HCT116 (cell line): Measurements from ENCODE around the gene LAIR1. TPM values are rescaled to one million over a fixed set of nuclear protein-coding genes. Genes with fewer than 3 reads are reported as not detected.

Experiments used
- ATAC-seq: fragments of 200-7000 bp; cut with Tn5 transposase; 2 replicates; pipeline ENCODE4 v1.9.1; 2020; ENCODE audit warnings: mild to moderate bottlenecking, moderate library complexity
- BruUV-seq: library from RNA; stranded (reverse); fragments of 400-500 nt; replicated peaks from 2 replicates; lab custom pipeline; 2021; lab: Mats Ljungman, UMichigan
- CTCF ChIA-PET: fragments of 300-600 bp; sonication (Branson Sonifier 250); formaldehyde crosslinking; loops from one replicate; lab custom pipeline; 2021; ENCODE audit warnings: antibody characterized with exemption; lab: Charles Lee
- POLR2A ChIA-PET: fragments of 300-600, 350-600 bp; sonication (Branson Sonifier 250); formaldehyde crosslinking; loops from one replicate; lab custom pipeline; 2021; ENCODE audit warnings: antibody characterized with exemption; lab: Charles Lee
- RAD21 ChIA-PET, 2 experiments: fragments of 300-600 bp; sonication (Branson Sonifier 250); formaldehyde crosslinking; loops; one replicate each; lab custom pipeline; 2023; ENCODE audit warnings: low total read pairs in 2 of 2; ENCODE audit not compliant: uncharacterized antibody in 2 of 2, unreplicated experiment in 2 of 2, low non-redundant PET in 1 of 2; lab: Charles Lee
- DNase-seq: peaks from one replicate; pipeline ENCODE4 v3.0.0-alpha.2; 2010; ENCODE audit warnings: low read depth, low spot score
- H2AFZ ChIP-seq: fragments of 200-600 bp; shearing (Covaris generic), sonication (generic); 2 replicates; pipeline ENCODE4 v1.6.1; 2017; ENCODE audit warnings: low read depth, mixed run types, mixed read lengths, antibody characterized with exemption, low read length; ENCODE audit not compliant: poor library complexity, severe bottlenecking
- H3K27ac ChIP-seq: 2 replicates; pipeline ENCODE4 v1.5.1; 2012; ENCODE audit warnings: low read depth, low read length
- H3K27me3 ChIP-seq: fragments of 200-600 bp; sonication (generic); 2 replicates; pipeline ENCODE4 v1.6.1; 2016; ENCODE audit warnings: mixed run types, low read length, mixed read lengths; ENCODE audit not compliant: insufficient read depth
- H3K36me3 ChIP-seq, 2 experiments: fragments of 200-500 bp in 1 of 2; fragments of 200-600 bp in 1 of 2; sonication (Bioruptor generic) in 1 of 2; sonication (generic) in 1 of 2; 2 replicates each; pipeline versions ENCODE4 v1.5.1 to v1.6.1; 2014 to 2016; ENCODE audit warnings: low read length in 2 of 2, inconsistent platforms in 1 of 2, mixed read lengths in 1 of 2, mixed run types in 1 of 2; ENCODE audit not compliant: insufficient read depth in 2 of 2, control insufficient read depth in 1 of 2
- H3K4me1 ChIP-seq, 2 experiments: fragments of 200-600 bp in 1 of 2; sonication (generic) in 1 of 2; 2 replicates each; pipeline versions ENCODE4 v1.5.1 to v1.6.1; 2012 to 2017; ENCODE audit warnings: low read length in 2 of 2, inconsistent platforms in 1 of 2, mild to moderate bottlenecking in 1 of 2, mixed read lengths in 1 of 2, mixed run types in 1 of 2, moderate library complexity in 1 of 2; ENCODE audit not compliant: insufficient read depth in 2 of 2, control insufficient read depth in 1 of 2
- H3K4me2 ChIP-seq: fragments of 200-600 bp; sonication (generic); 2 replicates; pipeline ENCODE4 v1.6.1; 2017; ENCODE audit warnings: mixed run types, low read length, mixed read lengths
- H3K4me3 ChIP-seq, 2 experiments: fragments of 200-600 bp in 1 of 2; sonication (generic) in 1 of 2; replicated peaks in 1 of 2; 2 replicates each; pipeline ENCODE4 v1.5.1; 2011 to 2016; ENCODE audit warnings: low read length in 2 of 2, control low read depth in 1 of 2, low read depth in 1 of 2, mild to moderate bottlenecking in 1 of 2, mixed read lengths in 1 of 2, mixed run types in 1 of 2
- H3K79me2 ChIP-seq: fragments of 200-600 bp; sonication (generic); 2 replicates; pipeline ENCODE4 v1.6.1; 2017; ENCODE audit warnings: mild to moderate bottlenecking, mixed run types, low read length, moderate library complexity, mixed read lengths; ENCODE audit not compliant: insufficient read depth
- H3K9ac ChIP-seq: fragments of 200-600 bp; sonication (generic); 2 replicates; pipeline ENCODE4 v1.6.1; 2016; ENCODE audit warnings: low read length, mixed read lengths
- H3K9me2 ChIP-seq: fragments of 200-600 bp; sonication (generic), shearing (Covaris generic); 2 replicates; pipeline ENCODE4 v1.6.1; 2017; ENCODE audit warnings: mixed run types, mild to moderate bottlenecking, moderate library complexity; ENCODE audit not compliant: insufficient read depth
- H3K9me3 ChIP-seq, 2 experiments: fragments of 200-500 bp in 1 of 2; fragments of 200-600 bp in 1 of 2; sonication (Bioruptor generic) in 1 of 2; sonication (generic) in 1 of 2; 2 replicates each; pipeline ENCODE4 v1.6.1; 2014 to 2017; ENCODE audit warnings: low read length in 2 of 2, mixed read lengths in 2 of 2, inconsistent platforms in 1 of 2, low read depth in 1 of 2, mild to moderate bottlenecking in 1 of 2, mixed run types in 1 of 2, moderate library complexity in 1 of 2; ENCODE audit not compliant: control insufficient read depth in 1 of 2, insufficient read depth in 1 of 2
- H4K20me1 ChIP-seq: fragments of 200-600 bp; sonication (generic), shearing (Covaris generic); 2 replicates; pipeline ENCODE4 v1.6.1; 2017; ENCODE audit warnings: mixed run types, mild to moderate bottlenecking, moderate library complexity; ENCODE audit not compliant: insufficient read depth
- CBX3 ChIP-seq: IDR thresholded peaks from 2 replicates; pipeline ENCODE4 v1.6.1; 2012; ENCODE audit warnings: low read depth
- CEBPB ChIP-seq: IDR thresholded peaks from 2 replicates; pipeline ENCODE4 v1.6.1; 2012; ENCODE audit warnings: low read depth
- CTCF ChIP-seq, 3 experiments: fragments of 200-600 bp in 1 of 3; sonication (generic) in 1 of 3; IDR thresholded peaks in 2 of 3; conservative IDR thresholded peaks in 1 of 3; 2 replicates each; pipeline ENCODE4 v1.5.1; 2012 to 2017; ENCODE audit warnings: low read depth in 2 of 3, low read length in 2 of 3, antibody characterized with exemption in 1 of 3, borderline replicate concordance in 1 of 3, control low read depth in 1 of 3, mild to moderate bottlenecking in 1 of 3, mixed read lengths in 1 of 3, mixed run types in 1 of 3, moderate library complexity in 1 of 3; ENCODE audit not compliant: insufficient read depth in 1 of 3
- EGR1 ChIP-seq: IDR thresholded peaks from 2 replicates; pipeline ENCODE4 v1.6.1; 2012; ENCODE audit warnings: low read depth
- EZH2phosphoT487 ChIP-seq: fragments of 200-600 bp; IDR thresholded peaks from 2 replicates; pipeline ENCODE4 v1.6.1; 2018; ENCODE audit warnings: antibody characterized with exemption, borderline replicate concordance
- FOSL1 ChIP-seq: IDR thresholded peaks from 2 replicates; pipeline ENCODE4 v1.6.1; 2012; ENCODE audit warnings: low read depth
- JUND ChIP-seq: IDR thresholded peaks from 2 replicates; pipeline ENCODE4 v1.6.1; 2012
- MAX ChIP-seq: IDR thresholded peaks from 2 replicates; pipeline ENCODE4 v1.6.1; 2012
- POLR2A ChIP-seq: IDR thresholded peaks from 2 replicates; pipeline ENCODE4 v1.7.0; 2011; ENCODE audit warnings: borderline replicate concordance; ENCODE audit not compliant: insufficient read depth, insufficient read length; ENCODE audit errors: extremely low read depth
- POLR2AphosphoS5 ChIP-seq: IDR thresholded peaks from 2 replicates; pipeline ENCODE4 v1.6.1; 2011; ENCODE audit warnings: mild to moderate bottlenecking, low read depth, low read length, moderate library complexity
- REST ChIP-seq: IDR thresholded peaks from 2 replicates; pipeline ENCODE4 v1.6.1; 2012; ENCODE audit warnings: low read depth
- SIN3A ChIP-seq: IDR thresholded peaks from 2 replicates; pipeline ENCODE4 v1.6.1; 2012; ENCODE audit warnings: low read depth
- SP1 ChIP-seq: IDR thresholded peaks from 2 replicates; pipeline ENCODE4 v1.6.1; 2012; ENCODE audit warnings: low read depth
- SRF ChIP-seq: IDR thresholded peaks from 2 replicates; pipeline ENCODE4 v1.6.1; 2012; ENCODE audit warnings: low read depth
- TCF7L2 ChIP-seq: IDR thresholded peaks from 2 replicates; pipeline ENCODE4 v1.7.0; 2011; ENCODE audit warnings: borderline replicate concordance, inconsistent platforms; ENCODE audit not compliant: insufficient read depth, insufficient read length; ENCODE audit errors: extremely low read depth
- YY1 ChIP-seq: IDR thresholded peaks from 2 replicates; pipeline ENCODE4 v1.6.1; 2011; ENCODE audit warnings: low read length, low read depth, moderate library complexity, mild to moderate bottlenecking; ENCODE audit not compliant: insufficient replicate concordance; ENCODE audit errors: extremely low read depth
- ZFX ChIP-seq: fragments of 450-650 bp; IDR thresholded peaks from 2 replicates; pipeline ENCODE4 v1.6.1; 2017
- ZNF274 ChIP-seq: fragments of 200-500 bp; sonication (Bioruptor generic); IDR thresholded peaks from 2 replicates; pipeline ENCODE4 v1.6.1; 2014; ENCODE audit warnings: mild to moderate bottlenecking, low read depth, low read length, inconsistent platforms
- intact Hi-C: fragments of 100-400 bp; cut with micrococcal nuclease; formaldehyde crosslinking; loops from 2 replicates; pipeline ENCODE4 v1.10.0; 2022
- total RNA-seq: library from RNA; stranded (reverse); gene quantifications from one replicate; pipeline ENCODE4 v1.2.1, GENCODE V29; 2021; ENCODE audit not compliant: unreplicated experiment

Gene LAIR1
- total RNA-seq, 1 experiment from 2014 or later = 0.89 TPM

GRCh38 chr19:54405628-54406027 is 40.9 kb upstream of the LAIR1 start:
- TF ChIP-seq CTCF (IDR thresholded peaks at IDR 0.05 in 2 of 3, conservative IDR thresholded peaks at IDR 0.05 in 1 of 3; ENCODE audit: borderline replicate concordance in 1 of 3, insufficient read depth in 1 of 3, low read depth in 2 of 3, low read length in 2 of 3) (no peak), SRF (no peak), SP1 (no peak), ZNF274 (no peak), JUND (no peak)
- TF ChIP-seq, all 23 proteins: peak for 0
- DNase-seq = no peak
- intact Hi-C loops = no loop called here
- Histone ChIP-seq H2AFZ (no peak overlapping the region), H3K27me3 (peaks cover 4% of the 10 kb centered on the region; the same call in 1 of the 2 replicates), H3K27ac (no peak overlapping the region), H3K36me3 (no peaks in the 10 kb centered on the region), H3K9ac (no peak overlapping the region), H3K4me3 (no peak overlapping the region), H3K9me3 (no peaks in the 10 kb centered on the region), H3K4me2 (no peak overlapping the region), H4K20me1 (no peaks in the 10 kb centered on the region), H3K4me1 (no peaks in the 10 kb centered on the region), H3K79me2 (no peaks in the 10 kb centered on the region), H3K9me2 (no peaks in the 10 kb centered on the region)
- POLR2A ChIA-PET = no interaction called here
- RAD21 ChIA-PET = no interaction called here
- no TSS peak for BruUV-seq
- no peak for ATAC-seq
- CTCF ChIA-PET = no interaction called here

GRCh38 chr19:54403054-54403453 is 38.3 kb upstream of the LAIR1 start:
- no peaks in the 10 kb centered on the region for H4K20me1 ChIP-seq
- H2AFZ ChIP-seq = no peak overlapping the region
- H3K4me1 ChIP-seq = no peaks in the 10 kb centered on the region
- H3K9me2 ChIP-seq = no peaks in the 10 kb centered on the region
- POLR2A ChIA-PET = no interaction called here
- BruUV-seq = no TSS peak
- no peaks in the 10 kb centered on the region for H3K9me3 ChIP-seq
- H3K4me2 ChIP-seq = no peak overlapping the region
- no peaks in the 10 kb centered on the region for H3K79me2 ChIP-seq
- no peak overlapping the region for H3K27ac ChIP-seq
- H3K4me3 ChIP-seq = no peak overlapping the region
- DNase-seq (no peak), ATAC-seq (no peak)
- intact Hi-C loops = no loop called here
- no peaks in the 10 kb centered on the region for H3K36me3 ChIP-seq
- CTCF ChIA-PET = interaction anchor here (1.2 to 1.3 kb wide), 2 partner anchors 11 to 12 kb away, joined by 3 read pairs; no protein-coding TSS in a partner anchor
- RAD21 ChIA-PET = no interaction called here
- no peak overlapping the region for H3K9ac ChIP-seq
- H3K27me3 ChIP-seq = no peaks in the 10 kb centered on the region
- no peak for TF ChIP-seq SIN3A
- no peak for TF ChIP-seq CEBPB
- TF ChIP-seq FOSL1 = no peak
- TF ChIP-seq TCF7L2 = no peak
- TF ChIP-seq EZH2phosphoT487 = no peak
- no peak for TF ChIP-seq REST
- no peak for TF ChIP-seq POLR2A
- TF ChIP-seq ZFX = no peak
- no peak for TF ChIP-seq MAX
- TF ChIP-seq JUND = no peak
- TF ChIP-seq CBX3 = no peak
- no peak for TF ChIP-seq POLR2AphosphoS5
- no peak for TF ChIP-seq EGR1
- TF ChIP-seq YY1 = no peak
- no peak for TF ChIP-seq SP1
